Activated naive CD4-positive, alpha-beta T cell treated with anti-CD3 and anti-CD28 coated beads, Interleukin-2, amount 50 U/mL, for 24 hours (primary cell): ENCODE measurements around the gene ACSL5.
"Not testable (repeated sequence)": the region's sequence is repeated elsewhere in the genome, so short reads cannot be mapped to it uniquely, and the experiment has no call there.

Source experiments
- H3K27ac Mint-ChIP-seq: one replicate; pipeline ENCODE4 v1.8.0; 2021; ENCODE audit warnings: mild to moderate bottlenecking, mixed read lengths
- H3K27me3 Mint-ChIP-seq: one replicate; pipeline ENCODE4 v1.8.0; 2021; ENCODE audit warnings: mixed read lengths
- H3K36me3 Mint-ChIP-seq: one replicate; pipeline ENCODE4 v1.8.0; 2021; ENCODE audit warnings: mixed read lengths
- H3K4me1 Mint-ChIP-seq: one replicate; pipeline ENCODE4 v1.8.0; 2021; ENCODE audit warnings: mixed read lengths
- H3K4me3 Mint-ChIP-seq: one replicate; pipeline ENCODE4 v1.8.0; 2021; ENCODE audit warnings: mild to moderate bottlenecking, mixed read lengths
- H3K9me3 Mint-ChIP-seq: one replicate; pipeline ENCODE4 v1.8.0; 2021; ENCODE audit warnings: mixed read lengths

Gene ACSL5

GRCh38 chr10:112446855-112447619, 73.1 kb downstream of the ACSL5 start, which contains the start of the genes VTI1A and ZDHHC6:
Gene VTI1A (plus strand): TSS chr10:112447215. CDS start chr10:112447374, 159 bp downstream.
Gene ZDHHC6 (minus strand): TSS chr10:112446914. CDS start chr10:112445436, 1,478 bp downstream.
- peak within 1 kb of the TSS; percentile 96 for H3K4me3 Mint-ChIP-seq
- peaks cover 66% of the 10 kb centered on the region for H3K4me1 Mint-ChIP-seq
- H3K9me3 Mint-ChIP-seq: no peaks in the 10 kb centered on the region
- no peaks in the 10 kb centered on the region for H3K27me3 Mint-ChIP-seq
- H3K27ac Mint-ChIP-seq: peak within 1 kb of the TSS; percentile 97
- peaks cover 14% of the 10 kb centered on the region for H3K36me3 Mint-ChIP-seq

DNA sequence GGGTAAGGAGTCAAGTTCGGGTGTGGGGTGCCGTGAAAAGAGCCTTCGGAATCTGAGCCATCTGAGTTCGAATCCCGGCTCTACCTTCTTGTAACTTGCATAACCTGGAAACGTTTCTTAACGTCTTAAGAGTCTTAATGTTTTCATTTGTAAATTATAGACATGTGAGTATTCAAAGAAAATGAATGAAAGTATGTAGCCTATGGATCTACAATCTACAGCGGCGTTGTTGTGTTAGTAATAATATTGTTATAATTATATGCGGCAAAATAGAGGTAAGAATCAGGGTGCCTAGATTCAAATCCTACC, 73.7 kb downstream of the ACSL5 start:
- H3K4me3 Mint-ChIP-seq: peak overlapping the region; percentile 96
- peaks cover 61% of the 10 kb centered on the region for H3K4me1 Mint-ChIP-seq
- peaks cover 12% of the 10 kb centered on the region for H3K36me3 Mint-ChIP-seq

DNA sequence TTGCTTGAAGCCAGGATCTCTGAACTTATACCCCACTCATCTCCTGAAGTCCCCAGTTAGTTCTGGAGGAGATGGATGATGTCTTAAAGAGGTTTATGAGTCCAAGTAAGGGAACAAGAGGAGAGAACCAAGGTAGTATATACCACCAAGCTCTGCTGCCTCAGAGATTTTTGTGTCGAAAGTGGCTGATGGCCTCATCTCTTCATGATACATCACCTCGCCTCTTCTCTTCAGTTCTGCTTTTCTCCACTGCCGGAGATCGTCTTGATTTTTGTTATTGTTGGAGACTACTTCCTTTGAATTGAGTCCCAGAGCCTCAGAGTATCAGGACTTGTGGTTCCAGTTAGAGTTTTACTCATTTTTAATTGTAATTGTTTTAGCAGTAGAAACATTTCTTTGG, 75.0 kb downstream of the ACSL5 start:
- Mint-ChIP-seq H3K9me3 (no peaks in the 10 kb centered on the region), H3K27ac (peak overlapping the region; percentile 62), H3K4me3 (peak overlapping the region; percentile 96), H3K4me1 (peaks cover 58% of the 10 kb centered on the region), H3K27me3 (no peaks in the 10 kb centered on the region), H3K36me3 (peaks cover 15% of the 10 kb centered on the region)

More for the DNA sequence above, 73.7 kb downstream of the ACSL5 start:
- H3K9me3 Mint-ChIP-seq: no peaks in the 10 kb centered on the region
- no peaks in the 10 kb centered on the region for H3K27me3 Mint-ChIP-seq
- peak overlapping the region; percentile 97 for H3K27ac Mint-ChIP-seq

- Mint-ChIP-seq H3K27me3 (no peaks in the 10 kb centered on the region), H3K9me3 (no peaks in the 10 kb centered on the region), H3K4me3 (peak overlapping the region; percentile 68), H3K4me1 (peaks cover 54% of the 10 kb centered on the region), H3K36me3 (peaks cover 9% of the 10 kb centered on the region), H3K27ac (peak overlapping the region; percentile 98)
These were observed 81.2 kb downstream of the ACSL5 start for GRCh38 chr10:112454910-112455779.

DNA sequence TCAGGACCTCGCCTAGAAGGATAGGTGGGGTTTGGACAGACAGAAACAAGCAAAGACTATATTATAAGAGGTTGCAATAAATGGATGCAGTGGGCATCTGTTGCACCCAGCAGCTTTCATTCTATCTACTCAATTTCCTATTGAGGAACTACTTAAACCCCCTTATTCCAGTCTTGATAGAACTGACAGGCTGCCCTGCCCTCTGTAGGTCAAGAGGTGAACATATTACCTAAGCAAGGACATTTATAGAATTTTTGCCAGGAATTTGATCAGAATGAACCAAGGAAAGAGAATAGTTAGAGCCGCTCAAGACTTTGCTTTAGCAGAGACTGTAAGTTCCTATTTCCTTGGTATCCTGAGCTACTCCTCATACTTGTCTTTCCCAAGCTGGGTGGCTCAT, 82.6 kb downstream of the ACSL5 start:
- Mint-ChIP-seq H3K27ac (no peak overlapping the region), H3K36me3 (peaks cover 12% of the 10 kb centered on the region), H3K27me3 (no peaks in the 10 kb centered on the region), H3K4me3 (no peak overlapping the region), H3K4me1 (peaks cover 46% of the 10 kb centered on the region), H3K9me3 (no peaks in the 10 kb centered on the region)

- H3K27ac Mint-ChIP-seq: peak overlapping the region; percentile 55
- no peaks in the 10 kb centered on the region for H3K9me3 Mint-ChIP-seq
- no peaks in the 10 kb centered on the region for H3K27me3 Mint-ChIP-seq
- no peak overlapping the region for H3K4me3 Mint-ChIP-seq
- H3K4me1 Mint-ChIP-seq: peaks cover 40% of the 10 kb centered on the region
- peaks cover 17% of the 10 kb centered on the region for H3K36me3 Mint-ChIP-seq
These were observed 86.5 kb downstream of the ACSL5 start for GRCh38 chr10:112460366-112460765.

DNA sequence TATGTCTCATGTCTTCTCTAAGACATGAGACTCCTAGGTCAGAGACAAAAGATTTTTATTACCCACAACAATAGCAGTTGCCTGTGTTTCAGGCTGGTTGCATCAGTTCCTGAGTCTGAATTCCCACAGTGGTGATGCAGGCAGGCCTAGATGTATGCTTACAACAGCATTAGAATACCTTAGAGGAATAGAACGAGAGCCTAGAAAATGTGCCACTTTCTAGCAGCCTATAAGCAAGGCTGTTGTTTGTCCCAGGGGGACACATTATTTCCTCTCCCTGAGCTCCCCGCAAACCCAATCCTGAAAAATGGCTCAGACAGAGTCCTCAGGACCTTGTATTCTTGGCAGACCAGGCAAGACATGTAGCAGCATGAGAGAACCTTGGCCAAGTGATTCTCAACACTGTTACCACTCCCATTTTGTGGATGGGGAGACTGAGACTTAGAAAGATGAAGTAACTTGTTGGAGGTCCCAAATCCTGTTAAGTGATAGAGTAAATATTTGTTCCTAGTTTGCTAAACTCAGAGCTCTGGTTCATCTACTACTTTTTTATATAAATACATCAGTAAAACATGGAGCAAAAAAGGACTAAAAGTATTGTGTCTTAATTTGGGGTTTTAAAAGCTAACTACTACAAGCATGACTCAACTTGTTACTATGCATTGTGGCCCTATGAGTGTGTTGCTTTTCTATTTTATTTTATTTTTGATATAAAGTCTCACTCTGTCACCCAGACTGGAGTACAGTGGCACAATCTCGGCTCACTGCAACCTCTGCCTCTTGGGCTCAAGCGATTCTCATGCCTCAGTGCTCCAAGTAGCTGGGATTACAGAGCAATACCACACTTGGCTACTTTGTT, 87.3 kb downstream of the ACSL5 start:
- Mint-ChIP-seq H3K36me3 (peaks cover 17% of the 10 kb centered on the region), H3K4me1 (peaks cover 31% of the 10 kb centered on the region), H3K4me3 (peak overlapping the region; percentile 53), H3K27ac (peak overlapping the region; percentile 98), H3K9me3 (no peaks in the 10 kb centered on the region), H3K27me3 (no peaks in the 10 kb centered on the region)

DNA sequence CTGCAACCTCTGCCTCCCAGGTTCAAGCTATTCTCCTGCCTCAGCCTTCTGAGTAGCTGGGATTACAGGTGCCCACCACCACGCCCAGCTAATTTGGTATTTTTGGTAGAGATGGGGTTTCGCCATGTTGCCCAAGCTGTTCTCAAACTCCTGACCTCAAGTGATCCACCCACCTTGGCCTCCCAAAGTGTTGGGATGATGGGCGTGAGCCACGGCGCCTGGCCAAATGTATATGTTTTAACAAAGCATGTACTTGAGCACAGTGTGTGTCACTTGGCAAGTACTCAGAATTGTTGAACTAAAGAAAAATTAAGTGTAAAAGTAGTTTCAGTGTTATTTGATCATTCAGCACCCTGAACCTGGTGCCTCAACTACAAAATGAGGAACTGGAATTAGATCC, 90.2 kb downstream of the ACSL5 start:
- not testable (repeated sequence) for H3K9me3 Mint-ChIP-seq, H3K4me3 Mint-ChIP-seq, H3K27me3 Mint-ChIP-seq, H3K27ac Mint-ChIP-seq
- Mint-ChIP-seq H3K4me1 (peaks cover 18% of the 10 kb centered on the region), H3K36me3 (peaks cover 15% of the 10 kb centered on the region)

DNA sequence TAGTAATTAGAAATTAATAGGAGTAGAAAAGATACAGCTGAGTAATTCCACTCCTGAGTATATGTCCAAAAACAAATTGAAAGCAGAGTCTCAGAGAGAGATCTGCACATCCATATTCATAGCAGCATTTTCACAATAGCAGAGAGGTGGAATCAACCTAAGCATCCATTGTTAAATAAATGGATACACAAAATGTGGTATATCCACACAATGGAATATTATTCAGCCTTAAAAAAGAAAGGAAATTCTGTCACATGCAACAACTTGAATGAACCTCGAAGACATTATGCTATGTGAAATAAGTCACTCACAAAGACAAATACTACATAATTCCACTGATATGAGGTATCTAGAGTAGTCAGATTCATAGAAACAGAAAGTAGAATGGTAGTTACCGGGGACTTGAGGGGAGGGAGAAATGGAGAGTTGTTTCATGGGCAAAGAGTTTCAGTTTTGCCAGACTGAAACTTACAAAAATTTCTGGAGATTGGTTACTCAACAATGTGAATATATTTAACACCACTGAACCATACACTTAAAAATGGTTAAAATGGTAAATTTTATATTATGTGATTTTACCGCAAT, 91.5 kb downstream of the ACSL5 start:
- Mint-ChIP-seq H3K9me3 (no peaks in the 10 kb centered on the region), H3K36me3 (peaks cover 15% of the 10 kb centered on the region), H3K27ac (no peak overlapping the region), H3K4me1 (peaks cover 20% of the 10 kb centered on the region), H3K4me3 (no peak overlapping the region), H3K27me3 (no peaks in the 10 kb centered on the region)

DNA sequence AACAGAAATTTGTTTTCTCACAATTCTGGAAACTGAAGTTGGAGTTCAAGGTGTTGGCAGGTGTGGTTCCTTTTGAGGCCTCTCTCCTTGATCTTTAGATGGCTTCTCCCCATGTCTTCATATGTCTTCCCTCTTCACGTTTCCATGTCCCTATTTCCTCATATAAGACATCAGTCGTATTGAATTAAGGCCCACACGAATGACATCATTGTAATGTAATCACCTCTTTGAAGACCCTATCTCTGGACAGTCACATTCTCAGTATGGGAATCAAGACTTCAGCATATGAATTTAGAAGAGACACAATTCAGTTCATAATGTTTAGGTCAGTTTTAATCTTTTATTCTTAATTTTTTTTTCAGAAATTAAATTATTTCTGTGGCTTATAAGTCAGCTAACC, 92.9 kb downstream of the ACSL5 start:
- Mint-ChIP-seq H3K36me3 (peaks cover 10% of the 10 kb centered on the region), H3K27ac (no peak overlapping the region), H3K4me3 (no peak overlapping the region)

GRCh38 chr10:112467541-112468075, 93.7 kb downstream of the ACSL5 start:
- Mint-ChIP-seq H3K27ac (no peak overlapping the region), H3K36me3 (peaks cover 11% of the 10 kb centered on the region), H3K4me3 (no peak overlapping the region), H3K9me3 (no peaks in the 10 kb centered on the region), H3K27me3 (no peaks in the 10 kb centered on the region), H3K4me1 (peaks cover 20% of the 10 kb centered on the region)

More for the DNA sequence above, 92.9 kb downstream of the ACSL5 start:
- Mint-ChIP-seq H3K27me3 (no peaks in the 10 kb centered on the region), H3K9me3 (no peaks in the 10 kb centered on the region), H3K4me1 (peaks cover 19% of the 10 kb centered on the region)

DNA sequence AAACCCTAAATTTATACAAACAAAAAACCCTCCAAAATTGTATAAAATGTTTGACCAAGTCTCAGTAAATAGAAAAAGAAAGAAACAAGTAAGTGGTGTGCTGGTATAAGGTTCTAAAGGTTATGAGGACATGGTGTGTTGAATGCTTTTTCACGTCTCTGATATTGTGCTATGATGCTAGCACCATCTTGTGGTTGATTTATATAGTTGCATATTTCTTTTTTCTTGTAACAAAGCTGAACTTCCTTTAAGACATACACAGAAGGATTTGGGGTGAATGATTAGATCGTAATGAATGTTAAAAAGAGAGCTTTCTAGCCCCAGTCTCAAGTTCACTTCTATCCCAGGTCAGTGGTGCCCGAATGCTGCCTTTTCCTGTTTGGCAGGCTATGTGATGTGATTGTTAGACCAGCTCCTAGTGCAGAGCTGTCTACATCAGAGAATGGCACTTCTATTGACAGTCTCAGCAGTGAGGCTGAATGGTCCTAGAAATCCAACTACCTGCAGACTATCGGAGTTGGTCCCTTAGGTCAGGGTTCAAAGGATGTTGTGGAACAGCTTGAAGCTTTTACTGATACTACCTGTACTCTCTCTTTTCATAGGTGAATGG, 98.1 kb downstream of the ACSL5 start:
- peaks cover 21% of the 10 kb centered on the region for H3K4me1 Mint-ChIP-seq
- H3K27me3 Mint-ChIP-seq: no peaks in the 10 kb centered on the region
- H3K27ac Mint-ChIP-seq: no peak overlapping the region
- no peaks in the 10 kb centered on the region for H3K9me3 Mint-ChIP-seq
- H3K36me3 Mint-ChIP-seq: peaks cover 2% of the 10 kb centered on the region
- no peak overlapping the region for H3K4me3 Mint-ChIP-seq

- no peak overlapping the region for H3K27ac Mint-ChIP-seq
- peaks cover 4% of the 10 kb centered on the region for H3K36me3 Mint-ChIP-seq
- H3K4me3 Mint-ChIP-seq: no peak overlapping the region
- peaks cover 28% of the 10 kb centered on the region for H3K4me1 Mint-ChIP-seq
- no peaks in the 10 kb centered on the region for H3K9me3 Mint-ChIP-seq
- no peaks in the 10 kb centered on the region for H3K27me3 Mint-ChIP-seq
These were observed 101.8 kb downstream of the ACSL5 start for GRCh38 chr10:112475575-112476218.
